Ishikawa (cell line): ENCODE data around the gene COL15A1.

ENCODE experiments used
- CEBPB ChIP-seq: IDR thresholded peaks from 2 replicates; pipeline ENCODE4 v1.6.1; 2012
- CREB1 ChIP-seq: IDR thresholded peaks from 2 replicates; pipeline ENCODE4 v1.6.1; 2012; ENCODE audit warnings: low read depth
- EP300 ChIP-seq: IDR thresholded peaks from 2 replicates; pipeline ENCODE4 v1.6.1; 2012; ENCODE audit warnings: borderline replicate concordance
- FOXM1 ChIP-seq: IDR thresholded peaks from 2 replicates; pipeline ENCODE4 v1.6.1; 2012; ENCODE audit warnings: low read depth, borderline replicate concordance
- MAX ChIP-seq: IDR thresholded peaks from 2 replicates; pipeline ENCODE4 v1.6.1; 2012
- REST ChIP-seq: IDR thresholded peaks from 2 replicates; pipeline ENCODE4 v1.6.1; 2012; ENCODE audit warnings: low read depth, mild to moderate bottlenecking
- TAF1 ChIP-seq: IDR thresholded peaks from 2 replicates; pipeline ENCODE4 v1.6.1; 2012; ENCODE audit warnings: low read depth, mild to moderate bottlenecking
- TCF12 ChIP-seq: IDR thresholded peaks from 2 replicates; pipeline ENCODE4 v1.6.1; 2012; ENCODE audit warnings: low read depth
- USF1 ChIP-seq: IDR thresholded peaks from 2 replicates; pipeline ENCODE4 v1.6.1; 2012
- YY1 ChIP-seq: IDR thresholded peaks from 2 replicates; pipeline ENCODE4 v1.6.1; 2012; ENCODE audit warnings: low read depth
- ZBTB7A ChIP-seq: IDR thresholded peaks from 2 replicates; pipeline ENCODE4 v1.6.1; 2012; ENCODE audit warnings: low read depth

- TF ChIP-seq TAF1 (no peak), EP300 (no peak), CEBPB (no peak), FOXM1 (no peak), YY1 (no peak), USF1 (no peak), REST (no peak), CREB1 (no peak), MAX (no peak), TCF12 (no peak), ZBTB7A (no peak)
These were observed 105.5 kb downstream of the COL15A1 start for GRCh38 chr9:99049228-99049627.
